Neural cell (in vitro differentiated cells): ENCODE measurements around the gene C5orf46.

Source experiments
- CTCF ChIP-seq: fragments of 450-650 bp; IDR thresholded peaks from 2 replicates; pipeline ENCODE4 v1.5.1; 2014; ENCODE audit warnings: antibody characterized with exemption, mild to moderate bottlenecking, moderate library complexity; ENCODE audit not compliant: poor library complexity, severe bottlenecking
- RAD21 ChIP-seq: fragments of 450-650 bp; conservative IDR thresholded peaks from 2 replicates; pipeline ENCODE4 v1.6.1; 2014; ENCODE audit warnings: antibody characterized with exemption, mild to moderate bottlenecking, moderate library complexity

GRCh38 chr5:147925020-147925419 is 18.7 kb upstream of the C5orf46 start:
- TF ChIP-seq CTCF, result no peak
- no peak for TF ChIP-seq RAD21
